Duodenal mucosa (tissue), 2 donors: Measurements from ENCODE around the gene ABCA7.

Experiments
- H3K27ac ChIP-seq: one replicate; pipeline ENCODE4 v1.7.0; 2013; ENCODE audit warnings: low read depth, low read length
- H3K27me3 ChIP-seq, 2 donors: one replicate each; pipeline ENCODE4 v1.7.0; 2013; ENCODE audit warnings: low read length in 2 of 2, control low read depth in 1 of 2; ENCODE audit not compliant: insufficient read depth in 2 of 2, control insufficient read depth in 1 of 2
- H3K36me3 ChIP-seq, 2 donors: one replicate each; pipeline ENCODE4 v1.7.0; 2013; ENCODE audit warnings: low read length in 2 of 2, control low read depth in 1 of 2; ENCODE audit not compliant: insufficient read depth in 2 of 2, control insufficient read depth in 1 of 2
- H3K4me1 ChIP-seq, 2 donors: one replicate each; pipeline ENCODE4 v1.7.0; 2013; ENCODE audit warnings: low read length in 2 of 2, control low read depth in 1 of 2; ENCODE audit not compliant: insufficient read depth in 2 of 2, control insufficient read depth in 1 of 2
- H3K4me3 ChIP-seq, 2 donors: one replicate each; pipeline ENCODE4 v1.7.0; 2013; ENCODE audit warnings: low read length in 2 of 2, low read depth in 1 of 2
- H3K9ac ChIP-seq, 2 donors: one replicate each; pipeline ENCODE4 v1.7.0; 2013; ENCODE audit warnings: low read length in 2 of 2, low read depth in 1 of 2
- H3K9me3 ChIP-seq, 2 donors: one replicate each; pipeline ENCODE4 v1.7.0; 2013; ENCODE audit warnings: low read length in 2 of 2, control low read depth in 1 of 2; ENCODE audit not compliant: control insufficient read depth in 1 of 2

Gene ABCA7

DNA sequence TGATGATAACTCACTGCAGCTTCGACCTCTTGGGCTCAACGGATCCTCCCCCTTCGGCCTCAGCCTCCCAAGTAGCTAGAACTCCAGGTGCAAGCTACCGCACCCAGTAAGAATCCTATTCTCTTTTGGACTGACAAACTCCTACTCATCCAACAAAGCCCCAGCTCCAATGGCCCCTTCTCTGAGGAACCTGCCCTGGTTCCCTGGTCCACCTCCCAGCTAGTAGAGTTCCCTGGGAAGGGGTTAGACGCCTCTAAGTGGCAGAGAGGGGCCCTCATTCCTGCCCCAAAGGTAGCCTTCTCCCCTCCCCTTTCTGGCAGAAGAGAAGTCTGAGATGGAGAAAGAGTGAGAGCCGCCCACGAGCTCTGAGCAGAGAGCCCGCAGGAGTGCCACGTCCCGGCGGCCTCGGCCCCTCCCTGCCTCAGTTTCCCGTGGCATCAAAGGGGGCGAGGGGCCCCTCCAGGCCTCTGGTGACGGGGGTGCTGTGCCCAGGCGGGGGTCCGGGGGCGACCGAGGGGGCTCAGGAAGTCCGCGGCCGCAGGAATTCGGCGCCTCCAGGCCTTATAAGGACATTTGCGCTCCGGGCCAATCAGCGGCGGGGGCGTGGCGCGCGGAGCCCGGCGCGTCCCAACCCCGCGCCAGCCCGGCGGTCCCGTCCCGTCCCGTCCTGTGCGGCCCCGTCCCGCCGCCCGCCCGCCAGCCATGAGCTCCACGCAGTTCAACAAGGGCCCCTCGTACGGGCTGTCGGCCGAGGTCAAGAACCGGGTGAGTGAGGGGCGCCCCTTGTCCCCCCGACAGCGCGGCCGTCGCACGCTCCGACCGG, 13.7 kb upstream of the ABCA7 start, which contains the start of gene CNN2:
TSS of gene CNN2 (plus strand) at position 649 of the 823 bp plus-strand sequence. CDS start at position 703, 54 bp downstream.
- peak within 1 kb of the TSS; percentile 72 to 78 for H3K4me3 ChIP-seq
- peak within 1 kb of the TSS; percentile 85 for H3K27ac ChIP-seq
- peaks cover 0 to 3% of the 10 kb centered on the region in 2 donors for H3K36me3 ChIP-seq
- H3K4me1 ChIP-seq, result peaks cover 0 to 32% of the 10 kb centered on the region in 2 donors
- no peaks in the 10 kb centered on the region for H3K27me3 ChIP-seq
- peak within 1 kb of the TSS; percentile 66 to 78 for H3K9ac ChIP-seq
- no peaks in the 10 kb centered on the region for H3K9me3 ChIP-seq

DNA sequence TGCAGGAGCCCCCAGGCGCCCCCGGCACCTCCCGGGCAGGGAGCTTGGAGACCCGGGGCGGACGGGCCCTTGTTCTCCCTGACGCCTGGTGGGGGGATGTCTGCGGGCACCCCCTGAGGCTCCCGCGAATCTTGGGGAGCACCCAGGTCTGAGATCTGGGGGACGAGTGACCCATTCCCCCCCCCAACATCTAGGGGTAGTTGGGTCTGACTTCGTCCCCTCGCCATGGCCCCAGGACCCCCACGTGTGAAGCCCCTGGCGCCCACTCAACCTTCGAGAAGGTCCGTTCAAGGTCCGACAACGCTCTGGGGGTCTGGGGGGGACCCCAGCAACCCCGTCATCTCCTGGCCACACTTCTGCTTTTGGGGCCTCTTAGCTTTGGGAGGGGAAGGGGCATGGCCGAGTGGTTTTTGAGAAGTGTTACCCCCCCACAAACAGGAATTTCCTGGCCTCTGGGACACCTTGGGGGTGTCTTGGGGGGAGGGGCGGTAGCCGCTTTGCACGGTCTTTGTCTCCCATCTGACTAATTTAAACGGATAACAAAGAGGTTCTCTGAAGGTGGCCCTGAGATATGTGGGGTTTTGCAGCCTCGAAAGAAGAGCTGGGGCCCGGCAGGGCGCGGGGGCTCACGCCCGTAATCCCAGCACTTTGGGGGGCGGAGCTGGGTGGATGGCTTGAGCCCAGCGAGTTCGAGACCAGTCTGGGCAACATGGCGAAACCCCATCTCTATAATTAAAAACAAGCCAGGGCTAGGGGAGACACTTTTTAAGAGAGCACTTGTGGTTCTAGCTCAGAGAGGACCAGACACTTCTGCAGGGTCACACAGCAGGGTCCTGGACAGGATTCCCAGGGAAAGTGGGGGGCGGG, 12.9 kb upstream of the ABCA7 start:
- Histone ChIP-seq H3K36me3 (peaks cover 0 to 3% of the 10 kb centered on the region in 2 donors), H3K9ac (peak overlapping the region; percentile 66 to 78), H3K27me3 (no peaks in the 10 kb centered on the region), H3K9me3 (no peaks in the 10 kb centered on the region), H3K27ac (peak overlapping the region; percentile 85), H3K4me1 (peaks cover 0 to 32% of the 10 kb centered on the region in 2 donors), H3K4me3 (peak overlapping the region; percentile 72 to 78)

DNA sequence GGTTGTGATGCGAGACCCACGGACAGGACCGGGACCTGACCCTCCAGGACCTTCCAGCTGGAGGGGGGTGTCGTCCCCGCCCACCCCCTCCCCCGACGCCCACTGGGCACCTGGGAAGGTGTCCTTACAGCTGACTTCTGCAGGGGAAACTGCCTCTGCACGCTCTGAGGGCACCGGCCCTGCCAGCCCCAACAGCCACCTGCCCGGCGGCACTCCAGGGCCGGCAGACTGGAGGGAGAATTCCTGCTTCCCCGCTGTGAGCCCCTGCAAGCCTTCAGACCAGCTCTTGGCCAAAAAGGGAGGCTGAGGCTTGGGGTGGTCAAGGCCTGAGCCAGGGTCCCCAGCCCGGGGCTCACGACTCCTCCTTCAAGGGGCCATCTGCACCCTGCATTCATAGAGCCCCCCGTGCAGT, 12.3 kb upstream of the ABCA7 start:
- H3K27ac ChIP-seq, result peak overlapping the region; percentile 80
- no peaks in the 10 kb centered on the region for H3K9me3 ChIP-seq
- H3K27me3 ChIP-seq, result no peaks in the 10 kb centered on the region
- peaks cover 0 to 9% of the 10 kb centered on the region in 2 donors for H3K36me3 ChIP-seq
- H3K9ac ChIP-seq, result peak overlapping the region; percentile 66 to 78
- peak overlapping the region; percentile 72 to 78 for H3K4me3 ChIP-seq
- peaks cover 0 to 32% of the 10 kb centered on the region in 2 donors for H3K4me1 ChIP-seq

DNA sequence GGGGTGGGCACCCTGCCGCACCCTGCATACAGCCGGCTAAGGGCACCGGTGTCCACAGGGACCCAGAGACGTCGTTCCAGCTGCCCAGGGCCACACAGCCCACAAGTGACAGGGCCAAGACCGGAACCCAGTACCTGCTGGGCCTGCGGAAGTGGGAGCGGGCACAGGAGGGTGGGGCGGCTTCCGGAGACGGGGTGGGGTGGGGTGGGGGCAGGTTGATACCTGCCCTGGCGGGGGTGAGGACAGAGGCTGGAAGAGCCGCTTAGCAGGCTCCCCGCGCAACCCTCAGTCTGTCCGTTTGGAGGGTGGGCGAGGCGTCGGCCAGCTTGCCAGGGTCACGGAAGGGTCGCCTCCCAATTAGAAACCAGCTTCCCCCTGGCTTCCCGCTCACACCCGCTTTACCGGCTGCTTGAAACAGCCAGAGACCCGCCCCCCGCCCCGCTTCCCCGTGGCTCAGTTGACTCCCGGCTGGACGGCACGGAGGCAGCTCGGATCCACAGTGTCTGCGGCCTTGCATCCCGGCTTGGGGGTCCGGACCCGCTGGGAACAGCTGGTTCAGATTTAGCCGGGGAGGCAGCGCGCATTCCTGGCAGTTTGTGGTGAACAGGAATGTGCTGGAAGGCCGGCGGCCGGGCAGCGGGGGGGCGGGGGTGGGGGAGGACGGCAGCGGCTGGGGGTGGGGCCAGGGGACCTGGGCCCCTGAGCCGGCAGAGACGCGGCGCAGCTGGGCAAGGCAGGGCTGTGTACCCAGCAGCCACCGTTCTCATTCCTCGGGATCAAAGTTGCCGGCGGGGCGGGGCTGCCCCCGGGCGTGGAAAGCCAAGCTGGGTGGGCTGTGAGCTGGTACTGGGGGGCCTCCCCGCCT, 11.6 kb upstream of the ABCA7 start:
- Histone ChIP-seq H3K9me3 (no peaks in the 10 kb centered on the region), H3K27ac (peak overlapping the region; percentile 80), H3K9ac (peak overlapping the region; percentile 59 to 66), H3K27me3 (no peaks in the 10 kb centered on the region), H3K4me1 (peaks cover 0 to 32% of the 10 kb centered on the region in 2 donors), H3K4me3 (peak overlapping the region; percentile 72 to 78), H3K36me3 (peaks cover 0 to 13% of the 10 kb centered on the region in 2 donors)

DNA sequence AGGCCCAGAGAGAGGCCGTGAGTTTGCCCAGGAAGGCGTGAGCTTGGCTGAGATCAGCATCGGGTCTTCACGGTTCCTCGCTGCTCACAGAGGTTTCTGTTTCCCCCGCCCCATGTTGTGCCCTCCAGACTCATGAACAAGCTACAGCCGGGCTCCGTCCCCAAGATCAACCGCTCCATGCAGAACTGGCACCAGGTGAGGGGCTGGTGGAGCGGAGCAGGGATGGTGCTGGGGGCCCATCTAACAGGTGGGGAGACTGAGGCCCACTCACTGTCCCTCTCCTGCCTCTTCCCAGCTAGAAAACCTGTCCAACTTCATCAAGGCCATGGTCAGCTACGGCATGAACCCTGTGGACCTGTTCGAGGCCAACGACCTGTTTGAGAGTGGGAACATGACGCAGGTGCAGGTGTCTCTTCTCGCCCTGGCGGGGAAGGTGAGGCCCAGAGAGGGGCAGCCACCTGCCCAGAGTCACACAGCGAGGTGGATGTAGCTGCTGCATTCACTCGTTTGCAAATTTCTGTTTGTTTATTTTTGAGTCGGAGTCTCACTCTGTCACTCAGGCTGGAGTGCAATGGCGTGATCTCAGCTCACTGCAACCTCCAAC, 7.5 kb upstream of the ABCA7 start:
- Histone ChIP-seq H3K9me3 (no peaks in the 10 kb centered on the region), H3K4me3 (no peak overlapping the region), H3K27ac (no peak overlapping the region), H3K27me3 (no peaks in the 10 kb centered on the region), H3K4me1 (peaks cover 0 to 23% of the 10 kb centered on the region in 2 donors), H3K36me3 (peaks cover 0 to 20% of the 10 kb centered on the region in 2 donors), H3K9ac (no peak overlapping the region)

DNA sequence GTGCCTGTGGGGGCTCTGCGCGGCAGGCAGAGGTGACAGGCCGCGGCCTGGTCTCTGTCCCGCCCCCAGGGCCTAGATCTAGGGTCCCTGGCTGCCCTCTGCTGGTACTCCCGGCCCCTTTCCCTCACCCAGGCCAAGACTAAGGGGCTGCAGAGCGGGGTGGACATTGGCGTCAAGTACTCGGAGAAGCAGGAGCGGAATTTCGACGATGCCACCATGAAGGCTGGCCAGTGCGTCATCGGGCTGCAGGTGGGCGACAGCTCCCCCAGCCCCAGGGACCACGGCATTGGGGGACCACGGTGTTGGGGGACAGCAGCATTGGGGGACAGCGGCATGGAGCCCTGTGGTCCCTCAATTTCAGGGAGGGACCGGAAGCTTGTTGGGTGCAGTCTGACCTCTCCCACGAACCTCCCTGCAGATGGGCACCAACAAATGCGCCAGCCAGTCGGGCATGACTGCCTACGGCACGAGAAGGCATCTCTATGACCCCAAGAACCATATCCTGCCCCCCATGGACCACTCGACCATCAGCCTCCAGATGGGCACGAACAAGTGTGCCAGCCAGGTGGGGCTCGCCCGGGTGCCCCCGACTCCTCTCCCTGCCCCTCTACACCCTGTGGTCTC, 3.8 kb upstream of the ABCA7 start:
- H3K4me1 ChIP-seq, result peaks cover 15 to 35% of the 10 kb centered on the region in 2 donors
- H3K9ac ChIP-seq, result no peak overlapping the region
- H3K36me3 ChIP-seq, result peaks cover 0 to 17% of the 10 kb centered on the region in 2 donors
- no peaks in the 10 kb centered on the region for H3K27me3 ChIP-seq
- H3K27ac ChIP-seq, result no peak overlapping the region
- H3K4me3 ChIP-seq, result no peak overlapping the region
- H3K9me3 ChIP-seq, result no peaks in the 10 kb centered on the region

DNA sequence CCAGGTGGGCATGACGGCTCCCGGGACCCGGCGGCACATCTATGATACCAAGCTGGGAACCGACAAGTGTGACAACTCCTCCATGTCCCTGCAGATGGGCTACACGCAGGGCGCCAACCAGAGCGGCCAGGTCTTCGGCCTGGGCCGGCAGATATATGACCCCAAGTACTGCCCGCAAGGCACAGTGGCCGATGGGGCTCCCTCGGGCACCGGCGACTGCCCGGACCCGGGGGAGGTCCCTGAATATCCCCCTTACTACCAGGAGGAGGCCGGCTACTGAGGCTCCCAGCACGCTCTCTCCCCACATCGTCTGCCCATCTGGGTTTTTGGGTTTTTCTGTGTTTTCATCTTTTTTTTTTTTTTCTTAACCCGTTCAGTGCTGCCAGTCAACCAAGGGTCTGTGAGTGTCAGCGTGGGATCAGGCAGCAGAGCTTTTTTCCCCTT, 2.3 kb upstream of the ABCA7 start:
- peak overlapping the region in 1 of 2 donors; percentile 25 for H3K9ac ChIP-seq
- H3K36me3 ChIP-seq, result peaks cover 0 to 11% of the 10 kb centered on the region in 2 donors
- H3K9me3 ChIP-seq, result no peaks in the 10 kb centered on the region
- peaks cover 24 to 50% of the 10 kb centered on the region in 2 donors for H3K4me1 ChIP-seq
- no peak overlapping the region for H3K4me3 ChIP-seq
- H3K27me3 ChIP-seq, result no peaks in the 10 kb centered on the region
- H3K27ac ChIP-seq, result no peak overlapping the region

DNA sequence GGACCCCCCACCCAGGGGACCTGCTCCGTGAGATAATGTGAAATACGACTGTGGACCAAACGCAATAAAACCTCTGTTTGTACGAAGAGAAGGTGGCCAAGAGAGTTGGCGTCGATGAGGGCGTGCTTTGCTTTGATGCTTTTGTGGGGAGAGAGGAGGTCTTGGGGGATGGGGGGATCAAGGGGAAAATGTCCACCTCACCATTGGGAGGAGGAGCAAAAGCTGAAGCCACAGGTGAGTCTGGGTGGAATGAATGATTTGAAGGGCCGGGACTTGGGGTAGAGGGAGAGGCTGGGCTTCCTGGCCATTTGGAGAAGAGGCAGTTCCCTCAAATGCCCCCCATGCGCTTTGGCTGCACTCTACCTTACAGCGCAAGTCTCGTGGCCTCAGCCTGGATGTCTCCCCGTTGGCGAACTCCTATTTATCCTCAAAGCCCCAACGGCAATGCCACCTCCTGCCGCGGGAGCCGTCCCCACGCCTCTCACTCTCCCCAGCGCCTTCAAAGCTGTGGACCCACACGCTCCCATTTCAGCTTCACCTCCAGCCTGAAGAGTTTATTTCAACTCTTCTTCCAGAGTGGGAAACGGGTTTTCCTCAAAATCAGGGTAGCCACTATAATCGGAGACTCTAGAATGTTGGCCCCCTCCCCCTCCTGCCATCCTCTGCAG, 795 bp upstream of the ABCA7 start:
- peaks cover 0 to 5% of the 10 kb centered on the region in 2 donors for H3K36me3 ChIP-seq
- H3K9ac ChIP-seq, result no peak overlapping the region
- no peaks in the 10 kb centered on the region for H3K9me3 ChIP-seq
- peaks cover 27 to 55% of the 10 kb centered on the region in 2 donors for H3K4me1 ChIP-seq
- no peaks in the 10 kb centered on the region for H3K27me3 ChIP-seq
- no peak overlapping the region for H3K27ac ChIP-seq
- H3K4me3 ChIP-seq, result peak overlapping the region; percentile 10 to 81
